Neural crest cell (in vitro differentiated cells): Measurements from ENCODE around the gene MYL5. TPM values are rescaled to one million over a fixed set of nuclear protein-coding genes. Genes with fewer than 3 reads are reported as not detected.
"Not testable (repeated sequence)": the region's sequence is repeated elsewhere in the genome, so short reads cannot be mapped to it uniquely, and the experiment has no call there.

Source experiments
- DNase-seq: peaks from one replicate; pipeline ENCODE4 v3.0.0; 2021; ENCODE audit warnings: low read depth, mixed read lengths, low spot score
- H3K27ac Mint-ChIP-seq: one replicate; pipeline ENCODE4 v1.8.0; 2021; ENCODE audit warnings: mild to moderate bottlenecking, mixed read lengths; ENCODE audit not compliant: unreplicated experiment
- H3K27me3 Mint-ChIP-seq: 2 replicates; pipeline ENCODE4 v1.8.0; 2021; ENCODE audit warnings: low read depth, mild to moderate bottlenecking, mixed read lengths
- H3K36me3 Mint-ChIP-seq: 2 replicates; pipeline ENCODE4 v1.8.0; 2021; ENCODE audit warnings: low read depth, mild to moderate bottlenecking, mixed read lengths
- H3K4me1 Mint-ChIP-seq: 2 replicates; pipeline ENCODE4 v1.8.0; 2021; ENCODE audit warnings: mixed read lengths
- H3K4me3 Mint-ChIP-seq: one replicate; pipeline ENCODE4 v1.8.0; 2021; ENCODE audit warnings: mild to moderate bottlenecking, mixed read lengths
- H3K9me3 Mint-ChIP-seq: 2 replicates; pipeline ENCODE4 v1.8.0; 2021; ENCODE audit warnings: mixed read lengths
- CTCF ChIP-seq: fragments of 200-600 bp; sonication (generic); conservative IDR thresholded peaks from 2 replicates; pipeline ENCODE4 v1.5.0; 2021; ENCODE audit warnings: antibody characterized with exemption, mild to moderate bottlenecking
- total RNA-seq: library from RNA; stranded (reverse); gene quantifications from 2 replicates; pipeline ENCODE4 v1.2.1, GENCODE V29; 2021

MYL5 gene
- total RNA-seq, 1 donor from 2014 or later = 10.8 TPM

- no peaks in the 10 kb centered on the region for H3K4me1 Mint-ChIP-seq
- no peak overlapping the region for H3K27ac Mint-ChIP-seq
- H3K4me3 Mint-ChIP-seq = peak overlapping the region; percentile 61
- peaks cover 5% of the 10 kb centered on the region for H3K36me3 Mint-ChIP-seq
- H3K9me3 Mint-ChIP-seq = peaks cover 1% of the 10 kb centered on the region
- H3K27me3 Mint-ChIP-seq = no peaks in the 10 kb centered on the region
- no peak for DNase-seq
- TF ChIP-seq CTCF = no peak
Observed at GRCh38 chr4:665751-666435, 8.4 kb upstream of the MYL5 start.

- Mint-ChIP-seq H3K4me1 (no peaks in the 10 kb centered on the region), H3K4me3 (no peak overlapping the region), H3K9me3 (no peaks in the 10 kb centered on the region), H3K27me3 (no peaks in the 10 kb centered on the region), H3K36me3 (peaks cover 4% of the 10 kb centered on the region), H3K27ac (no peak overlapping the region)
- DNase-seq = no peak
- TF ChIP-seq CTCF = no peak
Observed at GRCh38 chr4:666436-666810, 7.9 kb upstream of the MYL5 start.

- Mint-ChIP-seq H3K4me1 (no peaks in the 10 kb centered on the region), H3K36me3 (peaks cover 4% of the 10 kb centered on the region), H3K27ac (no peak overlapping the region), H3K4me3 (peak overlapping the region; percentile 58), H3K9me3 (no peaks in the 10 kb centered on the region), H3K27me3 (no peaks in the 10 kb centered on the region)
- TF ChIP-seq CTCF = no peak
- no peak for DNase-seq
Observed at GRCh38 chr4:666822-667544, 7.4 kb upstream of the MYL5 start.

- no peak for TF ChIP-seq CTCF
- Mint-ChIP-seq H3K4me1 (no peaks in the 10 kb centered on the region), H3K27me3 (no peaks in the 10 kb centered on the region), H3K9me3 (no peaks in the 10 kb centered on the region), H3K4me3 (peak overlapping the region; percentile 58), H3K36me3 (peaks cover 4% of the 10 kb centered on the region), H3K27ac (no peak overlapping the region)
- no peak for DNase-seq
Observed at GRCh38 chr4:667545-667925, 6.8 kb upstream of the MYL5 start.

- peak overlapping the region; percentile 58 for H3K4me3 Mint-ChIP-seq
- not testable (repeated sequence) for H3K36me3 Mint-ChIP-seq, DNase-seq, H3K9me3 Mint-ChIP-seq, H3K27ac Mint-ChIP-seq, H3K27me3 Mint-ChIP-seq, H3K4me1 Mint-ChIP-seq
Observed at GRCh38 chr4:668219-668618, 6.1 kb upstream of the MYL5 start.

- H3K36me3 Mint-ChIP-seq, DNase-seq, H3K4me1 Mint-ChIP-seq, H3K27me3 Mint-ChIP-seq, H3K9me3 Mint-ChIP-seq, H3K27ac Mint-ChIP-seq: not testable (repeated sequence)
- H3K4me3 Mint-ChIP-seq = peak overlapping the region; percentile 73
Observed at GRCh38 chr4:669806-670559, 4.4 kb upstream of the MYL5 start.
